ENCODE results near the gene TTC13.
"Not testable (repeated sequence)": the region's sequence is repeated elsewhere in the genome, so short reads cannot be mapped to it uniquely, and the experiment has no call there.

The TTC13 gene, protein sequence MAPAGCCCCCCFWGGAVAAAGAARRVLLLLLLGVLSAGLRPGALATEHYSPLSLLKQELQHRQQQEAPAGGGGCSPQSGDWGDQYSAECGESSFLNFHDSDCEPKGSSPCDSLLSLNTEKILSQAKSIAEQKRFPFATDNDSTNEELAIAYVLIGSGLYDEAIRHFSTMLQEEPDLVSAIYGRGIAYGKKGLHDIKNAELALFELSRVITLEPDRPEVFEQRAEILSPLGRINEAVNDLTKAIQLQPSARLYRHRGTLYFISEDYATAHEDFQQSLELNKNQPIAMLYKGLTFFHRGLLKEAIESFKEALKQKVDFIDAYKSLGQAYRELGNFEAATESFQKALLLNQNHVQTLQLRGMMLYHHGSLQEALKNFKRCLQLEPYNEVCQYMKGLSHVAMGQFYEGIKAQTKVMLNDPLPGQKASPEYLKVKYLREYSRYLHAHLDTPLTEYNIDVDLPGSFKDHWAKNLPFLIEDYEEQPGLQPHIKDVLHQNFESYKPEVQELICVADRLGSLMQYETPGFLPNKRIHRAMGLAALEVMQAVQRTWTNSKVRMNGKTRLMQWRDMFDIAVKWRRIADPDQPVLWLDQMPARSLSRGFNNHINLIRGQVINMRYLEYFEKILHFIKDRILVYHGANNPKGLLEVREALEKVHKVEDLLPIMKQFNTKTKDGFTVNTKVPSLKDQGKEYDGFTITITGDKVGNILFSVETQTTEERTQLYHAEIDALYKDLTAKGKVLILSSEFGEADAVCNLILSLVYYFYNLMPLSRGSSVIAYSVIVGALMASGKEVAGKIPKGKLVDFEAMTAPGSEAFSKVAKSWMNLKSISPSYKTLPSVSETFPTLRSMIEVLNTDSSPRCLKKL

GRCh38 chr1:230978491-230979388, at the start of gene TTC13, which contains the start of gene ARV1:
TTC13 (minus strand) TSS chr1:230978861; CDS start chr1:230978830, 31 bp downstream.
ARV1 (plus strand) TSS chr1:230979094; CDS start chr1:230979106, 12 bp downstream.
- peak within 1 kb of the TSS; percentile 89 for H3K4me3 ChIP-seq (ENCODE audit: low read depth, low read length)
- DNase-seq (ENCODE audit: low read depth) = peak; percentile 97

GRCh38 chr1:231027971-231028370, 49.3 kb upstream of the TTC13 start:
- no peak overlapping the region for H3K4me3 ChIP-seq (ENCODE audit: low read depth, low read length)
- DNase-seq (ENCODE audit: low read depth) = no peak

DNA sequence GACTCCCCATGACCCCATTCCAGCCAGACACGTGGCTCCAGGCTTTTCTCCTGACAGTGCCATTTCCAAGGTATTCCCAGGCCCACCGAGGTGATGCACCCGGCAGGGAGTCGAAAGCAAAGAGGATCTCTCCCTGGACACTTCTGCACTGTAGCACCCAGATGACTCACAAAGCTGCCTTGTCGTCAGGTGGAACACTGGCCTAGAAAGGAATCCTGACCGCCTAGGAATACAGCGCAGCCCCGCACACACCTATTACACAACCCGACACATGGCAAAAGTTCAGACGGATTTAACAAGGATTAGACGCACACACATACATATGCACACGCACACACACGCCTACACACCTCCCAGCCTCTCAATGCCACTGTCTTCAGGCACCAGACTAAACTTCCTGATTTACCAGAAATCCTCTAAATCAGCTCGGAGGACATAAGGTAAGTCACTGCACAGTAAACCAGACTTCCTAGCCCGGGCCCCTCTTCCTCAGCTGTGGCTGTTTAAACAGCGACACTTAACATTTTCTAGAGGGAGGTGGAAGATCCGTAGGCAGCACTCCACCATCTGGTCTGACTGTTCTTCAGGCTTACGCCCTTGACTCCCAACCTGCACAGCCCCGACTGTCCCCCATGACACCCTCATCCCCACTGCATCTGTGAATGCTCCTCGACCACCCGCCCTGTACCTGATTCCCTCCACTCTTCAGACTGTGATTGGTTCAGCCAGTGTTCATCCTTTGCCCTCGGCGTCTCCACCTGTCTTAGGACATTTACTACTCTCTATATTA, 48.7 kb upstream of the TTC13 start:
- DNase-seq (ENCODE audit: low read depth) = no peak
- H3K4me3 ChIP-seq (ENCODE audit: low read depth, low read length) = no peak overlapping the region

GRCh38 chr1:231026576-231026975, 47.9 kb upstream of the TTC13 start:
- H3K4me3 ChIP-seq (ENCODE audit: low read depth, low read length) = no peak overlapping the region

DNA sequence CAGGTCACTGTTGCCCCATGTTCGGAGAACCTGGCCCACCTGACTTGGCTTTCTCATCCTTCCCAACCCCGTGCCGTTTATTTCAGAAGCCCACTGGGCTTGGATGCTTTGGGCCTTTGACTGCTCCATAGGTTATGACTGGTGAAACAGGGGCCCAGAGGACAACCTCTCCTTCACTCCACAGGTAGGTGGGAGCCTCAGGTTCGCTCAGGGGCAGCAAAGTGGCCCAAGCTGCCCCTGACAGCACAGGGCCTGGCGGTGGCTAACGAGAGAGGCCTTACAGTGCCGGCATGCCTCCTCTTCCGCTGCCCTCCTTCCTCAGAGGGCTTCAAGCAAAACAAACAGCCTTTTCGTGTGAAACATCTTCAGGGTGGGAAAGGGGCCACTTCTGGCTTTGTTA, 44.5 kb upstream of the TTC13 start:
- DNase-seq (ENCODE audit: low read depth) = no peak
- no peak overlapping the region for H3K4me3 ChIP-seq (ENCODE audit: low read depth, low read length)

More at GRCh38 chr1:231026576-231026975, 47.9 kb upstream of the TTC13 start:
- DNase-seq (ENCODE audit: low read depth) = no peak

GRCh38 chr1:231022543-231022942, 43.9 kb upstream of the TTC13 start:
- not testable (repeated sequence) for DNase-seq (ENCODE audit: low read depth); H3K4me3 ChIP-seq (ENCODE audit: low read depth, low read length)

DNA sequence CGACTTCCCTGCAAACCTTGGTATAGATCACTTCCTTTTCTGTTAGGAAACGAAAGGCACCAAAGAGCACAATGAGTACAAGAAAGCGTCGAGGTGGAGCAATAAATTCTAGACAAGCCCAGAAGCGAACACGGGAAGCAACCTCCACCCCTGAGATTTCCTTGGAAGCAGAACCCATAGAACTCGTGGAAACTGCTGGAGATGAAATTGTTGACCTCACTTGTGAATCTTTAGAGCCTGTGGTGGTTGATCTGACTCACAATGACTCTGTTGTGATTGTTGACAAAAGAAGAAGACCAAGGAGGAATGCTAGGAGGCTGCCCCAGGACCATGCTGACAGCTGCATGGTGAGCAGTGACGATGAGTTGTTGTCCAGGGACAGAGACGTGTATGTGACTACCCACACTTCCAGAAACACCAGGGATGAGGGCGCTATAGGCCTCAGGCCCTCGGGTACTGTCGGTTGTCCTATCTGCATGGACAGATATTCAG, 42.9 kb upstream of the TTC13 start:
- H3K4me3 ChIP-seq (ENCODE audit: low read depth, low read length) = no peak overlapping the region
- DNase-seq (ENCODE audit: low read depth) = peak; percentile 36

DNA sequence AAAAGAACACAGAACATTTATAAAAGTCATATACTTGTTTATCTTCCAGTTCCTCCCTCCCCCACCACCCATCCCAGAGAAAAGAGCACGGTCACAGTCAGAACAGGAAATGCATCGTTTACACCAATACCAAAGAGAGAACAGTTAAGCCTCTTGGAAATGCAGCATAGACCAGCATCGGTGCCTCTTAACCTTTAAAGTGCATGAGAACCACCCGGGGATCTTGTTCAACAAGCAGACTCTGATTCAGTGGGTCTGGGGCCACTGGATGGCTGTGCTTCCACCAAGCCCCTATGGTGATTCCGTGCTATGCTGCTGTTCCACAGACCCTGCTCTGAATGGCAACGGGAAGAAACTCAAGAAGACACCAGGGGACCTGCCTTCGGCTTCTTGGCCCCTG, 42.2 kb upstream of the TTC13 start:
- no peak overlapping the region for H3K4me3 ChIP-seq (ENCODE audit: low read depth, low read length)
- DNase-seq (ENCODE audit: low read depth) = peak; percentile 56

DNA sequence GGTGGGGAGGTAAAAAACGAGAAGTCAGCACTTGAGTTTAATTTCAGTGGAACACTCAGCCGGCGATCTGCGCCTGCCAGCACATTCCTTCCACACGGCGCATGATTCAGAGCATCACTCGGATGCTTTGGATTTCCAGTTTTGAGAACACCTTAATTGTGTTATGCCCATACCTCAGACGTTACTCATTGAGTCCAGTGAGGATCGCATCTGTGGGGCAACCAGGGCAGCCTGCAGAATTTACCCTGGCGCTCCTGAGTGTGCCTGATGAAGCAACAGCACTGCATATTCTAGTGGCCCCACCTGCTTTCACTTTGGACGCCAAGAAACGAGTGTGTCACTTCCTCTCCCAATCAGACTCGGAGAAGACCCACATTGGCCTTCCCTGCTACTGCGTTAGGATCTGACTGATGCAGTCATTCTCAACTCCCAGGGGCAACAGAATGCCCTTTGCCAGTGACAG, 41.5 kb upstream of the TTC13 start:
- peak; percentile 18 for DNase-seq (ENCODE audit: low read depth)
- H3K4me3 ChIP-seq (ENCODE audit: low read depth, low read length) = no peak overlapping the region

- DNase-seq (ENCODE audit: low read depth) = no peak
- no peak overlapping the region for H3K4me3 ChIP-seq (ENCODE audit: low read depth, low read length)
Measured at GRCh38 chr1:231019711-231020110, 41.0 kb upstream of the TTC13 start.

DNA sequence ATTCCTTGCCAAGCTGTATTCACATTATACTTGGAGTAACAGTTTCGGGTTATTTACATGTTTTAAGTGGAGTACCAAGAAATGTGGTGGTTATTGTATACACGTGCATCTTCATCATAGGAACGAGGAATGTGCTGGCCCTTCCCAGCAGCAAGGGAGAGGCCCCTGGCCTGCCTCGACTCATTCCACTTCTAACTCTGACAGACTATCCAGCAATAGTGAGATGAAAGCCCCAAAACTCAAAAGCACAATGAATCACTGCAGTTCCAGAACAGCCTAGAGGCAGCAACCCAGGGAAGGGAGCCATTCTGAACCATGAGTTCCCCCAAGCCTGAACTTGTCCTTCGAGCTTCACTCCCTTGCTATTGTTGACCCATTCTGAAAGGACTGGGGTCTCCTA, 38.3 kb upstream of the TTC13 start:
- H3K4me3 ChIP-seq (ENCODE audit: low read depth, low read length) = no peak overlapping the region
- DNase-seq (ENCODE audit: low read depth) = no peak

DNA sequence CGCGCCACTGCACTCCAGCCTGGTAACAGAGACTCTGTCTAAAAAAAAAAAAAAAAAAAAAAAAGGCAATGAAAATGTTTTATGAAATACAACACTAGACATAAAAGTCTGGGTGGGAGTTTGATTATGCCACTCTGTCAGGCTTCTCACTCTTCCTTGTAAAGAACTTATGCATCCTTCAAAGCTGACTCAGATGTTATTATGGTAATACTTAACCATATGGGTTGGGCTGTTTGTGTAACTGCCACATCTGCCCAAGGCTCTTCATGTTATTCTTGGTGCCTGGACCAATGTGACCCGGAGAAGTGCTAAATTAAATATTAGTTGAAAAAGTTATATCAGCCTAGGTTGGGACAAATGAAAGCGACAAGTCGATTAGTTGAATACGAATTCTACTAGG, 37.6 kb upstream of the TTC13 start:
- DNase-seq (ENCODE audit: low read depth) = no peak
- H3K4me3 ChIP-seq (ENCODE audit: low read depth, low read length) = no peak overlapping the region

- DNase-seq (ENCODE audit: low read depth) = no peak
- H3K4me3 ChIP-seq (ENCODE audit: low read depth, low read length) = no peak overlapping the region
Measured at GRCh38 chr1:231013391-231014015, 34.8 kb upstream of the TTC13 start.

GRCh38 chr1:231011963-231012362, 33.3 kb upstream of the TTC13 start:
- H3K4me3 ChIP-seq (ENCODE audit: low read depth, low read length) = no peak overlapping the region
- no peak for DNase-seq (ENCODE audit: low read depth)

DNA sequence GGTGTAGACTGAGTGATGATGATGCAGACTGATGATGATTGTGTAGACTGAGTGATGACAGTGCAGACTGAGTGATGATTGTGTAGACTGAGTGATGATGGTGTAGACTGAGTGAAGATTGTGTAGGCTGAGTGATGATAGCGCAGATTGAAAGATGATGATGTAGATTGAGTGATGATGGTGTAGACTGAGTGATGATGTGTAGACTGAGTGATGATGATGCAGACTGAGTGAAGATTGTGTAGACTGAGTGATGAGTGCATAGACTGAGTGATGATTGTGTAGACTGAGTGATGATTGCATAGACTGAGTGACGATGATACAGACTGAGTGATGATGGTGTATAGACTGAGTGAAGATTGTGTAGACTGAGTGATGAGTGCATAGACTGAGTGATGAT, 32.7 kb upstream of the TTC13 start:
- no peak for DNase-seq (ENCODE audit: low read depth)
- H3K4me3 ChIP-seq (ENCODE audit: low read depth, low read length) = no peak overlapping the region

GRCh38 chr1:231007535-231007934, 28.9 kb upstream of the TTC13 start:
- H3K4me3 ChIP-seq (ENCODE audit: low read depth, low read length); DNase-seq (ENCODE audit: low read depth): not testable (repeated sequence)

DNA sequence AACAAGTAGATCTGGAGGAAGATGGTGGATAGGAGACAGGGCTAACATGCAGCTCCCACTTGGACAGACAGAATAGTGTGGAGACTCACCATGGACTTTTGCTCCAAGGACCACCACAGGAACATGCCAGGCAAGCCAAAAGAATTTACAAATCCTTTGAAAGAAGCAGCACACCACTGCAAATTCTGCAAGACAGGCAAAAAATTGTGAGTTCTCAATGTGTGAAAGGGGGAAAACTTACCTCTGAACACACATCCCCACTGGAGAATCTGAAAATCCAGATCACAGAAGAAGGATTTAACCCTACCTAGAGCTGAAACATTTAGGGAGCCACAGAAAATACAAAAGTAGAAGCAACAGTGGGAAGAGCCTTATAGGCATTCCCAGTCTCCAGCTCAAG, 23.2 kb upstream of the TTC13 start:
- no peak overlapping the region for H3K4me3 ChIP-seq (ENCODE audit: low read depth, low read length)
- DNase-seq (ENCODE audit: low read depth) = no peak

- H3K4me3 ChIP-seq (ENCODE audit: low read depth, low read length) = no peak overlapping the region
- no peak for DNase-seq (ENCODE audit: low read depth)
Measured at GRCh38 chr1:231000639-231001038, 22.0 kb upstream of the TTC13 start.
